ENCODE results near the gene TBL3.
"Not testable (repeated sequence)": the region's sequence is repeated elsewhere in the genome, so short reads cannot be mapped to it uniquely, and the experiment has no call there.

Gene TBL3

DNA sequence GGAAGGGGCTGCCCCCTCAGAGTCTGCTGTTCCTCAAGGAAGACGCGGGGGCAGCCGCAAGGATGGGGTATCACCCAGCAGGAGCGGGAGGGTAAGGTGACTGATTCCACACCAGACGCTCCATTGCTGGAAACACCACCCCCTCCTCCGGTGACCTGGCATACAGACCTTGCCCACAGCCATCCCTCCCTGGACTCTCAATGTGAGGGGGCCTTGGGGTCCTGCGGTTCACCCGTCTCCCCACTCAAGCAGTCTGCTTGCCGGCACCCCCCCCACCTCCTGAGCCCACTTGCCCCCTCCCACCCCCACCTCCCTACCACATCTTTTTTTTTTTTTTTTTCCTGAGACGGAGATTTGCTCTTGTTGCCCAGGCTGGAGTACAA lies 41.5 kb upstream of the TBL3 start:
- H3K27ac ChIP-seq: peak overlapping the region; percentile 54; the same call in 1 of the 2 replicates
- TF ChIP-seq ZFX (IDR thresholded peaks at IDR 0.05): no peak
- TF ChIP-seq, protein P1, sequence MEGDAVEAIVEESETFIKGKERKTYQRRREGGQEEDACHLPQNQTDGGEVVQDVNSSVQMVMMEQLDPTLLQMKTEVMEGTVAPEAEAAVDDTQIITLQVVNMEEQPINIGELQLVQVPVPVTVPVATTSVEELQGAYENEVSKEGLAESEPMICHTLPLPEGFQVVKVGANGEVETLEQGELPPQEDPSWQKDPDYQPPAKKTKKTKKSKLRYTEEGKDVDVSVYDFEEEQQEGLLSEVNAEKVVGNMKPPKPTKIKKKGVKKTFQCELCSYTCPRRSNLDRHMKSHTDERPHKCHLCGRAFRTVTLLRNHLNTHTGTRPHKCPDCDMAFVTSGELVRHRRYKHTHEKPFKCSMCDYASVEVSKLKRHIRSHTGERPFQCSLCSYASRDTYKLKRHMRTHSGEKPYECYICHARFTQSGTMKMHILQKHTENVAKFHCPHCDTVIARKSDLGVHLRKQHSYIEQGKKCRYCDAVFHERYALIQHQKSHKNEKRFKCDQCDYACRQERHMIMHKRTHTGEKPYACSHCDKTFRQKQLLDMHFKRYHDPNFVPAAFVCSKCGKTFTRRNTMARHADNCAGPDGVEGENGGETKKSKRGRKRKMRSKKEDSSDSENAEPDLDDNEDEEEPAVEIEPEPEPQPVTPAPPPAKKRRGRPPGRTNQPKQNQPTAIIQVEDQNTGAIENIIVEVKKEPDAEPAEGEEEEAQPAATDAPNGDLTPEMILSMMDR (conservative IDR thresholded peaks at IDR 0.05): no peak

- TF ChIP-seq, protein P1 (conservative IDR thresholded peaks at IDR 0.05): no peak; the same call in 1 of the 2 replicates
- no peak for TF ChIP-seq ZFX (IDR thresholded peaks at IDR 0.05)
- no peak overlapping the region for H3K27ac ChIP-seq
These were observed 39.5 kb upstream of the TBL3 start for GRCh38 chr16:1932050-1933028.

GRCh38 chr16:1933097-1933661 lies 38.7 kb upstream of the TBL3 start:
- no peak for TF ChIP-seq ZFX (IDR thresholded peaks at IDR 0.05)
- TF ChIP-seq, protein P1 (conservative IDR thresholded peaks at IDR 0.05): no peak
- H3K27ac ChIP-seq: no peak overlapping the region

- TF ChIP-seq ZFX (IDR thresholded peaks at IDR 0.05): no peak
- TF ChIP-seq, protein P1 (conservative IDR thresholded peaks at IDR 0.05): no peak
- H3K27ac ChIP-seq: no peak overlapping the region
These were observed 34.8 kb upstream of the TBL3 start for GRCh38 chr16:1936945-1937479.

DNA sequence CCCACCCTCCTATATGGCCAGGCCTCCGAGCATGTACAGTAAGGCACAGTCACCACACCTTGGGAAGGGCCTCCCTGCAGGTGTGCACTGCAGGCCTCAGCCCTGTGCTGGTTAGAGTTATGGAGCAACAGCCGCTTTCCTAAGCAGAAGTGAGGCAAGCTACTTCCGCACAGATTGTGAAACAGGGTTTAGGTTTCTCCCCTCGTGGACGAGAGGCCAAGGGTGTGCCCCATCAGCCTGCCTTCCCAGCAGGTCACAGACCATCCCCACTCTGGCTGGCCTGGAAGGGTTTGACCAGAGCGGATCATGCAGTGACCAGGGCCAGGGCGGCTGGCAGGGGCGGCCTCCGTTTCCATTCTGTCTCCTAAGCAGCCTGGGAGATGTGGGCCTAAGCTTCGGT lies 33.5 kb upstream of the TBL3 start:
- H3K27ac ChIP-seq: no peak overlapping the region
- TF ChIP-seq, protein P1 (conservative IDR thresholded peaks at IDR 0.05): no peak
- no peak for TF ChIP-seq ZFX (IDR thresholded peaks at IDR 0.05)

- TF ChIP-seq, protein P1 (conservative IDR thresholded peaks at IDR 0.05): no peak
- TF ChIP-seq ZFX (IDR thresholded peaks at IDR 0.05): no peak
- no peak overlapping the region for H3K27ac ChIP-seq
These were observed 32.9 kb upstream of the TBL3 start for GRCh38 chr16:1938910-1939309.

DNA sequence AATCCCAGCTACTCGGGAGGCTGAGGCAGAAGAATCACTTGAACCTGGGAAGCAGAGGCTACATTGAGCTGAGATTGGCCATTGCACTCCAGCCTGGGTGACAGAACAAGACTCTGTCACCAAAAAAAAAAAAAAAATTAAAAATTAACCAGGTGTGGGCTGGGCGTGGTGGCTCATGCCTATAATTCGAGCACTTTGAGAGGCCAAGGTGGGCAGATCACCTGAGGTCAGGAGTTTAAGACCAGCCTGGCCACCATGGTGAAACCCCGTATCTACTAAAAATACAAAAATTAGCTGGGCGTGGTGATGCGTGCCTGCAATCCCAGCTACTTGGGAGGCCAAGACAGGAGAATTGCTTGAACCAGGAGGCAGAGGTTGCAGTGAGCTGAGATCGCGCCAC lies 32.0 kb upstream of the TBL3 start:
- H3K27ac ChIP-seq: not testable (repeated sequence)

Data from C4-2B (cell line).